Astrocyte of the spinal cord (primary cell): ENCODE data around the gene FAP.
A peak's percentile ranks its signal among the peaks of the same experiment; 100 is the strongest.

ENCODE experiments used
- DNase-seq: peaks from one replicate; pipeline ENCODE4 v3.0.0; 2011; ENCODE audit warnings: low read depth, low spot score
- H3K4me3 ChIP-seq: 2 replicates; pipeline ENCODE4 v1.5.1; 2011; ENCODE audit warnings: low read depth, mild to moderate bottlenecking, low read length, moderate library complexity
- in situ Hi-C: cut with HindIII; loops from 2 replicates; pipeline ENCODE4 v1.10.0; 2017; ENCODE audit warnings: low sequenced_read_pairs
- TF ChIP-seq, protein P1 (sequence below): IDR thresholded peaks from 2 replicates; pipeline ENCODE4 v1.5.1; 2012; ENCODE audit warnings: low read depth, mild to moderate bottlenecking, low read length, inconsistent platforms

The FAP gene

GRCh38 chr2:162138310-162138709 is 104.9 kb downstream of the FAP start:
- no peak overlapping the region for H3K4me3 ChIP-seq
- TF ChIP-seq, protein P1, sequence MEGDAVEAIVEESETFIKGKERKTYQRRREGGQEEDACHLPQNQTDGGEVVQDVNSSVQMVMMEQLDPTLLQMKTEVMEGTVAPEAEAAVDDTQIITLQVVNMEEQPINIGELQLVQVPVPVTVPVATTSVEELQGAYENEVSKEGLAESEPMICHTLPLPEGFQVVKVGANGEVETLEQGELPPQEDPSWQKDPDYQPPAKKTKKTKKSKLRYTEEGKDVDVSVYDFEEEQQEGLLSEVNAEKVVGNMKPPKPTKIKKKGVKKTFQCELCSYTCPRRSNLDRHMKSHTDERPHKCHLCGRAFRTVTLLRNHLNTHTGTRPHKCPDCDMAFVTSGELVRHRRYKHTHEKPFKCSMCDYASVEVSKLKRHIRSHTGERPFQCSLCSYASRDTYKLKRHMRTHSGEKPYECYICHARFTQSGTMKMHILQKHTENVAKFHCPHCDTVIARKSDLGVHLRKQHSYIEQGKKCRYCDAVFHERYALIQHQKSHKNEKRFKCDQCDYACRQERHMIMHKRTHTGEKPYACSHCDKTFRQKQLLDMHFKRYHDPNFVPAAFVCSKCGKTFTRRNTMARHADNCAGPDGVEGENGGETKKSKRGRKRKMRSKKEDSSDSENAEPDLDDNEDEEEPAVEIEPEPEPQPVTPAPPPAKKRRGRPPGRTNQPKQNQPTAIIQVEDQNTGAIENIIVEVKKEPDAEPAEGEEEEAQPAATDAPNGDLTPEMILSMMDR: no peak
- in situ Hi-C loops: no loop called here
- no peak for DNase-seq

DNA sequence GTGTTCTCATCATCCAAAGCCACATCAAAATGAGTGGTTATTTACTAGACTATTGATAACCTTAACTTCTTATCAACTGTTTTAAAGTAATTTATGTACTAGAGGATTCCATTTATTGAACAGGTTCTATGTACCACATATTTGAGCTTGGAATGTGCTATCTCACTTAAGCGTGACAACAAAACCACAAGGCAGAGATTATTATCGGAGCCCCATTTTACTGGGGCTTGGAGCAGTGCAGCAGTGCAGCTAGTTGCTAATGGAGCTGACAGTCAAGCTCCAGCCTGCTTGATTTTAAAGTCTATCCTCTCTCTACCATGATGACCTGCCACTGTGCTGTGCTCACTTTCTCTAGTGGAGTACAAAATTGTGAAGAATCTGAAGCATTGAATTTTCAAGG is 115.8 kb downstream of the FAP start:
- TF ChIP-seq, protein P1: no peak
- DNase-seq: no peak
- H3K4me3 ChIP-seq: no peak overlapping the region
- in situ Hi-C loops: no loop called here

- in situ Hi-C loops: no loop called here
- H3K4me3 ChIP-seq: no peak overlapping the region
- TF ChIP-seq, protein P1: no peak
- no peak for DNase-seq
These were observed 116.7 kb downstream of the FAP start for GRCh38 chr2:162126527-162126926.

DNA sequence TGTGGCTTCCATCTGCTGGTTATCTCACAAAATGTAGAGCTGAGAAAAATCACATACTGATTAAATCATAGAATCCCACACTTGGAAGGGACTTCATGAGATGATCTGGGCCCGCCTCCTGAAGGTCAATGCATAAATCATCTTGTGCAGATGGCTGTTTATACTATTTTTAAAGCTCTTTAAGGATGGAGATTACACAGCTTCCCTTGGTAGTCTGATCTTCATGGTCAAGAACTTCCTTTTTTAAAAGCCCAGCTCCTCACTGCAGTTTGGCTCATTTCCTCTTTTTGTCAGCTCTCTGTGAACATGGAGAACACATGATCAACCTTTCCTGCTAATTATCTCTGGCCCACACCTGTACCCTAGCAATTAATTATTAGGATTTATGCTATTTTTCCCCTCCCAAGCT is 117.1 kb downstream of the FAP start:
- no peak overlapping the region for H3K4me3 ChIP-seq
- no peak for DNase-seq
- TF ChIP-seq, protein P1: no peak
- in situ Hi-C loops: no loop called here

DNA sequence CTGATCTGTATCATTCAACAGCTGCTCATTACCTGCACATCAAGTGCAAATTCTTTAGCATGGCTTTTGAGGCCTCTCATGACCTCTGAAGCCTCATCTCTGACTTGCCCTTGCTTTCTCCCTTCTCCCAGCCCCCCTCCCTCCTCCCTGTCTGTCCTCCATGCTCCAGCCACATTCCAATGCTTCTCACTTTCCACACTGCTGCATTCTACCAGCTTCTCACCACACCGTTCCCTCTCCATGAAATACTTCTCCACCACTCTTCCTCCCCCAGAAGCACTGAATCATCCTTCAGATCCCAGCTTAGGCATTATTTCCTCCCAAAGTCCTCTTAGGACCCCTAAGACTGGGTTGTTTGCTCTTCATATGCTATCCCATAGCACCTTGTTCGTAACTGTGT is 118.1 kb downstream of the FAP start:
- in situ Hi-C loops: no loop called here
- no peak overlapping the region for H3K4me3 ChIP-seq
- no peak for DNase-seq
- TF ChIP-seq, protein P1: no peak

DNA sequence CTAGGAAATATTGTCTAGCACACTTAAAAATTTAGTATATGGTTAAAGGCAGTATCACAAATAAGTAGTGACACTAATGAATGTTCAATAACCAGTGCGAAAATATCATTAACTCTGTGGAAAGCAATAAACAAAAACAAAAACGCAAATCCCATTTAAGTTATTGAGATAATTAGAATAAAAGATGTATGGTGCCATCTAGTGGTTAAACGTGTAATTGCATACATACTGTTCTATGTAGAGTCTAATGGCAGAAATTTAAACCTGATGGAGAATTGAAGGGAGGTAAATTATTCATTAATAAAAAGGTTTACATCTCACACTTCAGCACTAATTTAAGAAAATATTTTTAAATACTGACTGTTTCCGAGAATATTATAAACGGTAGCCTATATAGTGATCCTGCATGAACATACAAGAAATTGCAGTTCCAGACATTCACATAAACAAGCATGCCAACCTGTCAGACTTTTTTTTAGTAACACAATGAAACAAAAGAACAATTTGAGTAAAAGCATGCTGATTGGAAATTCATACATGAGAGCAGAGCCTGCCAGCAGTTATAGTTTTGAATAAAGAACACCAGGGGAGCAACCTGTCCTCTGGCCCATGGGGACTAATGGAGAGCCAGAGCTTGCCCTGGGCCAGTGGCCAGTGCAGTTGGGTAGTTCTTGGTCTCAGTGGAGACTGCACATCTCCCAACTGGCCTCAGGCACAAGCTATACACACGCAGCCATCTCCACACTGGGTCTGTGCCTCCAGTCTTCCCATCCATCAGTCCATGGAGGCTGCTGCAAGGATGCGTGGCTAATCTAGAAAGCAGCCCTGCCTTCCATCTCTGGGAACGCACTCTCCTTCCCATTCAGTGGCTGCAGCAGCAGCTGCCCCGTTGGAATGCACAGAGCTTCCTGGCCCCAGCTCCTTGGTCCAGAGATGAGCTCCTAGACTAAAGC is 119.2 kb downstream of the FAP start:
- TF ChIP-seq, protein P1: peak; percentile 60
- no peak overlapping the region for H3K4me3 ChIP-seq
- in situ Hi-C loops: no loop called here
- DNase-seq: peak; percentile 70
